GM21381 (cell line): ENCODE measurements around the gene GPHN.

Experiments
- ATAC-seq: cut with Tn5 transposase; IDR thresholded peaks from one replicate; pipeline ENCODE4 v1.9.1; 2021; ENCODE audit warnings: mild to moderate bottlenecking, moderate library complexity; ENCODE audit not compliant: unreplicated experiment

The GPHN gene

GRCh38 chr14:67133595-67134441 lies 625.9 kb downstream of the GPHN start:
- no peak for ATAC-seq

- no peak for ATAC-seq
Observed at GRCh38 chr14:67137744-67138371, 629.9 kb downstream of the GPHN start.

GRCh38 chr14:67140556-67140955 lies 632.6 kb downstream of the GPHN start:
- no peak for ATAC-seq

GRCh38 chr14:67141146-67141900 lies 633.4 kb downstream of the GPHN start:
- no peak for ATAC-seq

- ATAC-seq: no peak
Observed at GRCh38 chr14:67151082-67151666, 643.2 kb downstream of the GPHN start.

GRCh38 chr14:67158566-67158965 lies 650.6 kb downstream of the GPHN start:
- ATAC-seq: no peak

- ATAC-seq: no peak
Observed at GRCh38 chr14:67162385-67162784, 654.4 kb downstream of the GPHN start.

- ATAC-seq: no peak
Observed at GRCh38 chr14:67166450-67166853, 658.5 kb downstream of the GPHN start.

GRCh38 chr14:67167420-67168109 lies 659.6 kb downstream of the GPHN start:
- ATAC-seq: no peak

GRCh38 chr14:67168110-67168441 lies 660.1 kb downstream of the GPHN start:
- no peak for ATAC-seq

- ATAC-seq: no peak
Observed at GRCh38 chr14:67170660-67171059, 662.7 kb downstream of the GPHN start.

GRCh38 chr14:67172056-67172455 lies 664.1 kb downstream of the GPHN start:
- no peak for ATAC-seq

- ATAC-seq: no peak
Observed at GRCh38 chr14:67172520-67172919, 664.6 kb downstream of the GPHN start.

GRCh38 chr14:67173719-67174118 lies 665.8 kb downstream of the GPHN start:
- no peak for ATAC-seq

- no peak for ATAC-seq
Observed at GRCh38 chr14:67186172-67186768, 678.3 kb downstream of the GPHN start.

GRCh38 chr14:67186789-67187584 lies 679.0 kb downstream of the GPHN start:
- no peak for ATAC-seq

GRCh38 chr14:67187826-67188225 lies 679.9 kb downstream of the GPHN start:
- ATAC-seq: no peak

GRCh38 chr14:67188326-67188725 lies 680.4 kb downstream of the GPHN start:
- no peak for ATAC-seq

- no peak for ATAC-seq
Observed at GRCh38 chr14:67191768-67192290, 683.9 kb downstream of the GPHN start.
